Stimulated activated CD8-positive, alpha-beta memory T cell treated with anti-CD3 and anti-CD28 coated beads, Interleukin-7, amount 100 ng/mL, for 48 hours (primary cell): Measurements from ENCODE around the gene FAM228A.
"Not testable (repeated sequence)": the region's sequence is repeated elsewhere in the genome, so short reads cannot be mapped to it uniquely, and the experiment has no call there.

Experiments
- DNase-seq, 2 donors: peaks; one replicate each; pipeline ENCODE4 v3.0.0-alpha.2; 2020; ENCODE audit warnings: low read depth in 1 of 2; ENCODE audit errors: extremely low read depth in 1 of 2

The FAM228A gene

DNA sequence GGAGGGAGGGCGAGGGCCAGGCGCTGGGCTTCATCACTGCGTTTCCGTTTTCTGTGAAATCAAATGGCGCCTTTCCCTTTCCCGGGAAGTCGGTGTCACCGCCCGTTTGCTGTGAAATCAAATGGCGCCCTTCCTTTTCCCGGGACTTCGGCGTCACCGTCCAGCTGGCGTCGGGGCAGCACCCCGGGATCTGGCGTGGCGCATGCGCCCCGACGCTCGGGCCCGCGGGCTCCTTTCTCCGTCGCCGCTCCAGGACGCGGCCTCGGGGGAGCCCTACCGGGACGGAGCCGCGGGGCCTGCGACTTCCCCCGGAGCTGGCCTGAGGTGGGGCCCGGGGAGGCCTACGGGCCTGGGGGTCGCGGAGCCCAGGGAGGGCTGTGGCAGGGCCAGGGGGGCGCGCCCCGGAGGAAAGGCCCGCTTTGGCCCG is at the start of gene FAM228A:
Gene FAM228A (plus strand): TSS at position 203 of the 427 bp plus-strand sequence. CDS start 428 bp downstream, outside the sequence.
- no peak for DNase-seq

DNA sequence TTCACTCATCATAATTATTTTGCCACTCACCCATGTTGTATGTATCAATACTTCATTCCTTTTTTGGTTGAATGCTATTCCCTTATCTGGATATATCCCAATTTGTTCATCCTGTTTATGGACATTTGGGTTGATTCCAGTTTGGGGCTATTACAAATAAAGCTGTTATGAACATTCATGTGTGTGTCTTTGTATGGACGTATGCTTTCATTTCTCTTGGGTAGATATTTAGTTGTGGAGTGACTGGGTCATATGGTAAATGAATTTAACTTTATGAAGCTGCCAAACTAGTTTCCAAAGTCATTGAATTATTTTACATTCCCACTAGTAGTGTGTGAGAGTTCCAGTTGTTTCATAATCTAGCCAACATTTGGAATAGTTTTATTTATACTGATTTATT is 48.9 kb upstream of the FAM228A start:
- no peak for DNase-seq

DNA sequence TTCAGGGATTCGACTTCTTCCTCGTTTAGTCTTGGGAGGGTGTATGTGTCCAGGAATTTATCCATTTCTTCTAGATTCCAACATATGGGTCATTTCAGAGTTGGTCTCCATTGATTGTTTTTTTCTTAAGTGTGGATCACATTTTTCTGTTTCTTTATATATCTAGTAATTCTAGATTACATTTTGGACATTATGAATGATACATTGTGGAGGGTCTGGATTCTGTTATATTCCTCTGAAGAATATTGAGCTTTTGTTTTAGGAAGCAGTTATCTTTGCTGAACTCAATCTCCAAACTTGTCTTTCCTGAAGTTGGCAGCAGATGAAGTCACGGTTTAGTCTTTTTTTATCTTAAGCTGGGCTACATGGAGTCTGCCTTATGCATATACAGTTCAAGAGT is 42.3 kb upstream of the FAM228A start:
- DNase-seq: no peak

GRCh38 chr2:24140305-24140704 is 34.5 kb upstream of the FAM228A start:
- not testable (repeated sequence) for DNase-seq

DNA sequence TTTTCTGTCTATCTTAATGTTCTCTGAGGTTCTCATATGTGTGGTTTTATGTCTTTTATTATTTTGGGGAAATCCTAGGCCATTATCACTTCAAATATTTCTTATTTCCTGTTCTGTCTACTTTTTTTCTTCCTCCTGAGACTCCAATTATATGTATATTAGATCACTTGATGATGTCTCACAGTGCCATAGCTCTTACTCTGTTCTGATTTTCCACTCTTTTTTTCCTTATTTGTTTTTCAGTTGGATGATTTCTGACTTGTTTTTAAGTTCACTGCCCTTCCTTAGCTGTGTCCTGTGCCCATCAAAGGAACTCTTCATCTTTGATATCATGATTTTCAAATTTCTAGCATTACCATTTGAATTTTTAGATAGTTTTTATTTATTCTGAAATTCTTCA is 27.5 kb upstream of the FAM228A start:
- DNase-seq: no peak

GRCh38 chr2:24152413-24153197 is 22.2 kb upstream of the FAM228A start:
- no peak for DNase-seq

- no peak for DNase-seq
Observed at GRCh38 chr2:24153478-24153877, 21.4 kb upstream of the FAM228A start.

- no peak for DNase-seq
Observed at GRCh38 chr2:24158131-24158530, 16.7 kb upstream of the FAM228A start.

- DNase-seq: no peak
Observed at GRCh38 chr2:24159708-24160107, 15.1 kb upstream of the FAM228A start.

DNA sequence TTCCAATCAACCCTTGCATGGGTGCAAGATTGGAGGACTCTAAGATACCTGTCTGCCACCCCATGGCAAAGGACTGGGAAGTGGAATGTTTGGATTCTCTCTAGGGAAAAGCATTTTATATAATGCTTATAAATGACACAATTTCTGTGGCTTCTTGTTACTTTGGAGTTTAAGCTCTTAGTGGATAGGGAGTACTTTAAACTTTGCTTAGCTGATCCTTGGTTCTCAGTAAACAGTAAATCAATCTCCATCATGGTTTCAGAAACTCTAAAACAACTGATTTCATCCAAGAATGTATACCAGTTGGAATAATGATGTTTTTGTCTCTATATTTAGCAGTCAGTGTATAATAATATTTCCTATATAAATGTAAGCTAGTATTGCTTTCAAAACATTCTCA is 14.1 kb upstream of the FAM228A start:
- no peak for DNase-seq

- DNase-seq: no peak
Observed at GRCh38 chr2:24162494-24162893, 12.4 kb upstream of the FAM228A start.

GRCh38 chr2:24163186-24163585 is 11.7 kb upstream of the FAM228A start:
- DNase-seq: no peak

DNA sequence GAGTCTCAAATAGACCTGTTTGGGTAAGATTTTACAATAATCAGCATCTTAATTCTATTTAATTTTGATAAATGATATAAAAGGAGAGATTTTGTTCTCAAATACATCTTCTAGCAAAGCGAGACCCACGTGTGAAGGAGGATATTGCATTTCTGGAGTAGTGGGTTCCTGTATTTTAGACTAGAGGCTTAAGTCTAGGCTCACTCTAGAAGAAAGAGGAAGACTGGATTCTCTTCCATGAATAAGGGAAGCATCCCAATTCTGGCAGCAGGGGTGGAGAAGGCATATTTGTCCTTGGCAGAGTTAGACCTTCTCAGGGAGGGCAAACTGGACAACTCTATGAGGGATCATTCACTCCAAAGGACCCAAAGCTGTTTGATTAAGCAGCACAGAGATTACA is 11.3 kb upstream of the FAM228A start:
- no peak for DNase-seq

GRCh38 chr2:24164416-24164973 is 10.4 kb upstream of the FAM228A start:
- DNase-seq: peak; percentile 6 to 8

DNA sequence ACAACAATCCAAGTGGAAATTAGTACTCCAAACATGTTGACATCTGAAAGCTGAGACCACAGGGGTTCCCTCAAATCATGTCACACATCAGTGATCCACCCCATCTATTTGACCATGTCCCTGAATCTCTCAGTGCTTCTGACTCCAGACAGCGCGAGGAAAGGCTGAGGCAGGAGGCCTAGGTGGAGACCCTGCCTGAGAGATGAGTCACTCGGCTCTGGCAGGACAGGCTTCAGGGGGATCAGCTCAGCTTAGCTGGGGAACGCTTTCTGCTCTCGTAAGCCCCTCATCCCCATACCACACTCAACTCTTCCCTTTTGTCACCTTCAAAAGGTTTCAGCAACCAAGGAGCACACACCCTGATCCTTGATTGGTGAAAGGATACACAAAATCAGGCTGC is 5.8 kb upstream of the FAM228A start:
- no peak for DNase-seq

DNA sequence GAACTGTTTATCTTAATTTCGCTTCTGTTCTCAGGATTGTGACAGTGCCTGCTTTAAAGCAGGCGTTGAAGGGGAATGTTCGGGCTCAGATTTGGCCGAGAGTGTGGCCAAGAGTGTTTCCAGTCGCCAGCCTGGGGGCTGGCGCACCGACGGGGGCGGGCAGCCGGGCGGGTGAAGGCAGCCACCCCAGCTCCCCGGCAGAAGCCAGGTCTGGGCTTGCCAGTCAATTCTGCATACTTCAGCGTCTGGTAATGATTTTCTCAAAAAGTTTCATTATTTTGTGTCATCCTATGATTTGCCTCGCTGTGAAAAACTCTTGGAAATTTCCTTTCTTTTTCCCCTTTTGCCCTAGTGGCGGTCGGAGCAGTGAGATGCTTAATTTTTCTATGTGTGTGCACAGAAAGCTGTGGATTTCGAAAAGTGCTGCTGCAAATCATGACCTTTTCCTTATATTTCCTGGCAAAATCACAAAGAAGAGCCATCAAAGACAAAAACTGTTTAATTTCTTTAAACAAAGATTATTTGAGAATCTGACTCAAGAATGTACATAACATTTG is 856 bp downstream of the FAM228A start:
- no peak for DNase-seq

- no peak for DNase-seq
Observed at GRCh38 chr2:24176326-24176725, 1.5 kb downstream of the FAM228A start.

- DNase-seq: no peak
Observed at GRCh38 chr2:24179683-24180082, 4.8 kb downstream of the FAM228A start.

DNA sequence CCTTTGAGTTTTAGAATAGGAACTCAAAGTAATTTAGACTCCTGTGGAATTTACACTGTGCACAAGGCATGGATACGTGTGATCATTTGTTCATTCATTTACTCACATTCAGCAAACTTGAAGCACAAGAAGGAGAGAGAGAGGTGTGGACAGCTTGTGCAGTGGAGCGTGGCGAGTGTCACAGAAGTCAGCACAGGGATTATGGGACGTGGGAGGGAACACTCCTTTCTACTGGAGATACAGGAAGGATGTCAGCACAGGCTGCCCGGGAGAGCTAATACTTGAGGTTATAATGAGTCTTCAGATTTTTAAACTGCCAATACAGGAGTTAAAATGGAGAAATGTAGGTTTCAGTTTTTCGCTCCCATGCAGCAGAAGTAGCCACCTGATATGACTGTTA is 7.0 kb downstream of the FAM228A start:
- DNase-seq: no peak

DNA sequence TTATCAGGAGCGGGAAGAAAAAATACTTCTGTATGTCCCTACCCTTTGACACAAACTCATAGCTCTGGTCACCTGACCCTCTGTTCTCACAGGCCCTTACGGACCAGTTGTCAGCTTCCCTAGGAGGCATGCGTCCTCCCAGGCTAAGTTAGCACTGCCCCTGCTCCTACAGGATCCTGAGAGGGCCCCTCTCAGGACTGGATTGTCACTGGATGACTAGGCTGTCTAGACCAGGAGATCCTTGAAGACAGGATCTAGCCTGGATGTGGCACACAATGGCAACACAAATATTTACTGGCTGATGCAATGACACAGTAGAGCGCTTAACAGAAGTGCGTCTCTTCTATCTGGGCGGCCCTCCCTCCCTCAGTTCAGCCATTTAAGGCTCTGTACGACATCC is 7.7 kb downstream of the FAM228A start:
- no peak for DNase-seq

- no peak for DNase-seq
Observed at GRCh38 chr2:24183366-24184069, 8.7 kb downstream of the FAM228A start.

- DNase-seq: no peak
Observed at GRCh38 chr2:24189551-24189950, 14.7 kb downstream of the FAM228A start.
